ENCODE data around the gene CROCC2. TPM values are rescaled to one million over a fixed set of nuclear protein-coding genes. Genes with fewer than 3 reads are reported as not detected.

The CROCC2 gene
- total and polyA plus RNA-seq, 10 of the 15 experiments (the other 5 are each of a cell fraction or from before 2014, with no cell fraction given) = not detected

GRCh38 chr2:241038374-241039180 is 132.4 kb downstream of the CROCC2 start (continued):
- TF ChIP-seq CUX1 (IDR thresholded peaks at IDR 0.05; ENCODE audit: insufficient replicate concordance, low read depth, low read length) (no peak), KLF5 (IDR thresholded peaks at IDR 0.05; ENCODE audit: partially characterized antibody) (no peak), PAX8 (IDR thresholded peaks at IDR 0.05) (no peak), ETV6 (conservative IDR thresholded peaks at IDR 0.05 in 1 of 2, IDR thresholded peaks at IDR 0.05 in 1 of 2; ENCODE audit: borderline replicate concordance in 1 of 2, low read depth in 1 of 2) (no peak), PBX3 (IDR thresholded peaks at IDR 0.05; ENCODE audit: insufficient replicate concordance, low read depth, low read length) (no peak)

Data from GM12878 (cell line).